GM19455 (cell line): ENCODE data around the gene SRPX2.
"Not testable (repeated sequence)": the region's sequence is repeated elsewhere in the genome, so short reads cannot be mapped to it uniquely, and the experiment has no call there.

Experiments used
- ATAC-seq: cut with Tn5 transposase; IDR thresholded peaks from one replicate; pipeline ENCODE4 v1.9.1; 2021; ENCODE audit not compliant: unreplicated experiment

SRPX2 gene

DNA sequence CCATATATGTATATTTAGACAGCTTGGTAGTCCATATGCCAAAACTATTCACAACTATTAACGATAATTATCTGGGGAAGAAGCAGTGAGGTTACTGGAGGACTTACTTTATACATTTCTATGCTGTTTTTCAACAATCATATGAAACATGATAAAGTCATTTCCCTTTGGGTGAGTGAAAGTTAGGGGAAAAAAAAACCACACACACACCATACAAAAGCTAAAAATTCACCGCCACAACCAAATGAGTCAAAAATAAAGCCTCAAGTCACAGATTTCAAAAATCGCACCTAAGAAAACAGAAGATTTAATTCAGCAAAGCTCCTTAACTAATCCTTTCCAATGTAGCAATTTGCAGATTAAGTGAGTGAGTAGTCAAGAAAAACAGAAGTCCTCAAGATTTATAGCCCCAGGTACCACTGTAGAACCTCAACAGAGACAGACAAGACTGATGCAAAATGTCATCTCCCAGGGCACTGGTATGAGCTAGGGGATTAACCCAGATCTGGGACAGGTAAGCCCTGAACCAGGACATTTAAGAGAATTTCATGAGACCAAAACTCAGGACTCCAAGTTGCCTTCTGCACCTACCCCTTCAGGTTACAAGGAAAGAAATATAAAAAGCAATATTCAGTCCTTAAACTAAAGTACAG is 52.8 kb downstream of the SRPX2 start:
- ATAC-seq = no peak

DNA sequence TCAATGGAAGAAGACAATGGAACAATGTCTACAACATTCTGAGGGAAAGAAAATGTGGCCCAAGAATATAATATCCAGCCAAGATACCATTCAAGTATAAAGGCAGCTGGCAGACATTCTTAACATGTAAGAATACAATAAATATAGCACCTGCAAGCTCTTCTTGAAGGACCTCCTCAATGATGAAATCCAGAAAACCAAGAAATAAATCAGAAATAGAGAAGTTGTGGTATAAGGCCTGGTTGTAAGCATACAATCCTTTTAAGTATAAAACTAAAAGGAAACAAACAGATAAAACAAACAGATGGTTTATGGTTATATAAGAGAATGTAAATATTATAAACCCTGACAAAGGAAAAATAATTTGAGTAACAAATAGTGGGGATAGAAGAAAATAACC is 54.6 kb downstream of the SRPX2 start:
- no peak for ATAC-seq

- ATAC-seq = no peak
Observed at GRCh38 chrX:100700809-100701208, 56.8 kb downstream of the SRPX2 start.

- ATAC-seq = no peak
Observed at GRCh38 chrX:100704581-100705203, 60.7 kb downstream of the SRPX2 start.

- ATAC-seq = no peak
Observed at GRCh38 chrX:100710816-100711215, 66.8 kb downstream of the SRPX2 start.

- ATAC-seq = no peak
Observed at GRCh38 chrX:100717363-100717762, 73.4 kb downstream of the SRPX2 start.

DNA sequence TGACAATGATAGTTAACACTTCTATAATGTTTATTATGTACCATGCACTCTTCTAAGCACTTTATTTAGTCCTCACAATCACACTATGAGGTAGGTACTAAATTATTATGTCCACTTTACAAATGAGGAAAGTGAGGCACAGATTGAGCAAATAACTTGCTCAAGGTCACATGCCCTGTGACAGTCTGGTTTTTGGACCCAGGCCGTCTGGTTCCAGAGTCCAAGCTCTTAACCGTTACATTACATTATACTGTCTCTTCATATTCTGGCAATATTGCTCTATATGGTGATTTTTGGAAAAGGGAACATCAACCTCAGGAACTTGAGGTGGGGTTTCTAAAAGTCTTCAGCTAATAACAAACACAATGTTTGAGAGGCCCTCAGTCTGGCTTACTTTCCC is 75.1 kb downstream of the SRPX2 start:
- ATAC-seq = no peak

- ATAC-seq = no peak
Observed at GRCh38 chrX:100720301-100720700, 76.3 kb downstream of the SRPX2 start.

DNA sequence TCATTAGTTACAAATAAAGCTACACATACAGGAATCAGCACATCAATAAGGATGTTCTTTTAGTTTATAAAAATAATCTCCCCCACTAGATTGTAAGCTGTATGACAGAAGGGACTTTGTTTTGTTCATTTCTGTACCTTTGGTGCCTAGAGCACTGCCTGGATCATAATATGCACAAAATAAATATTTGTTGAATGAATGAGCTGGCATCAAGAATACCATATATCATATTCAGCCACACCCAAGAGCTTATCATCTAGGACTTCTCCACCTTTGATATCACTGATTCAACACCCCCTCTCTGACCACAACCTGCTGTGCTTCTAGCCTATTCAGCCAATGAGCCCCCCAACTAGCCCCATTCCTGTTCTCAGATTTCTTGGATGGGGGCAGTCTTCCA is 77.3 kb downstream of the SRPX2 start:
- no peak for ATAC-seq

GRCh38 chrX:100724006-100724405 is 80.0 kb downstream of the SRPX2 start:
- ATAC-seq = not testable (repeated sequence)
